ENCODE data around the gene RPGRIP1L. TPM values are rescaled to one million over a fixed set of nuclear protein-coding genes. Genes with fewer than 3 reads are reported as not detected.

RPGRIP1L gene
- total and polyA plus RNA-seq, 2 of the 8 experiments (the other 6 are each of a cell fraction or from before 2014, with no cell fraction given): 4.0 to 13.7 TPM

DNA sequence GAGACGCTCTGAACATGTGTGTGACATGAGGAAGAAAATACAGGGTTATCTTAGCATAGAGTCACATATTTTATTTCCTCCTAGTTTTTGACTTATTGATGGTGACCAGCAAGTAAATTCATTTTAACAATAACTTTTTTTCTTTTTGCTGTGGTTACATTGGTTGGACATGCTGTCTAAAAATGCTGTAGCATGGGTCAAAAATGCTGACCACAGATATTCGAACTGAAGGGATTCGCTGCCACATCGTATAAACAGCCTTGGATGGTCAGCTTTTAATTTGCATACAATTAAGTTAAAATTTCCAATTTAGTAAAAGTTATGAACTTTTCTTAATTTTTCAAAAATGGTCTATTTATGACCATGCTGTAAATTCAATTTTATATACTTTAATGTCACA is 30.5 kb downstream of the RPGRIP1L start:
- no peak for TF ChIP-seq TAF7 (optimal IDR thresholded peaks at IDR 0.05; ENCODE audit: borderline replicate concordance, low read depth, low read length)
- TF ChIP-seq POU5F1 (IDR thresholded peaks at IDR 0.05; ENCODE audit: low read depth, low read length): no peak
- no peak for TF ChIP-seq SP4 (IDR thresholded peaks at IDR 0.05; ENCODE audit: low read length)
- H3K4ac ChIP-seq (replicated peaks; ENCODE audit: insufficient read length, low read depth, low read length): no peak overlapping the region
- H3K79me2 ChIP-seq (ENCODE audit: control insufficient read depth in 1 of 2, insufficient read depth in 2 of 2, low read length in 2 of 2): no peaks in the 10 kb centered on the region
- no peak overlapping the region for H2AFZ ChIP-seq (ENCODE audit: low read length)
- no peak overlapping the region for H2BK5ac ChIP-seq (ENCODE audit: low read depth, low read length)
- H3K14ac ChIP-seq (ENCODE audit: insufficient read length): no peak overlapping the region
- no peaks in the 10 kb centered on the region for H4K20me1 ChIP-seq (replicated peaks in 1 of 2; ENCODE audit: control insufficient read depth in 1 of 2, insufficient read depth in 2 of 2, low read length in 2 of 2)
- no peaks in the 10 kb centered on the region for H3K36me3 ChIP-seq (ENCODE audit: control insufficient read depth in 2 of 4, insufficient read depth in 4 of 4, low read length in 3 of 4)
- H4K5ac ChIP-seq (ENCODE audit: insufficient read length, low read depth, low read length): no peak overlapping the region
- H3K4me3 ChIP-seq (ENCODE audit: extremely low read depth in 1 of 4, insufficient read depth in 2 of 4, low read depth in 3 of 4, low read length in 4 of 4): no peak overlapping the region
- no peak overlapping the region for H2AK5ac ChIP-seq (ENCODE audit: low read depth, low read length)
- DNase-seq (ENCODE audit: low read depth in 1 of 2, low spot score in 2 of 2) (no peak), FAIRE-seq (no peak)
- H3K27me3 ChIP-seq (replicated peaks in 1 of 4; ENCODE audit: control insufficient read depth in 3 of 4, extremely low read depth in 1 of 4, insufficient read depth in 3 of 4, low read length in 3 of 4): no peaks in the 10 kb centered on the region
- no peak overlapping the region for H3K18ac ChIP-seq (ENCODE audit: extremely low read depth, low read length)
- no peaks in the 10 kb centered on the region for H3K79me1 ChIP-seq (ENCODE audit: low read depth, low read length)
- ChIA-PET CTCF (ENCODE audit: partially characterized antibody) (interaction anchor here (0.6 to 0.7 kb wide), 2 partner anchors 114 to 775 kb away, joined by 3 read pairs; no protein-coding TSS in a partner anchor), POLR2A (ENCODE audit: partially characterized antibody) (no interaction called here)
- no peak overlapping the region for H2BK120ac ChIP-seq (replicated peaks; ENCODE audit: low read depth, low read length)
- H4K8ac ChIP-seq (ENCODE audit: extremely low read depth, insufficient read depth, low read length): no peak overlapping the region
- no peak overlapping the region for H3K9ac ChIP-seq (replicated peaks in 1 of 4; ENCODE audit: extremely low read depth in 1 of 4, low read depth in 3 of 4, low read length in 3 of 4)
- H3K23ac ChIP-seq (ENCODE audit: insufficient read length): no peak overlapping the region
- H2BK12ac ChIP-seq (ENCODE audit: low read depth, low read length): no peak overlapping the region
- H3K27ac ChIP-seq (ENCODE audit: low read depth, low read length): no peak overlapping the region
- 94% methylated on average over 4 of the region's 4 CpGs; no CpG with 5 or more reads in 1 of the 2 experiments for WGBS, 2 experiments (ENCODE audit: extremely low coverage in 1 of 2, insufficient coverage in 1 of 2, insufficient read length in 1 of 2, insufficient replicate concordance in 2 of 2, low coverage in 1 of 2, low lambda C conversion rate in 2 of 2, missing lambda C conversion rate in 1 of 2)
- H2BK20ac ChIP-seq (ENCODE audit: low read length): no peak overlapping the region
- H3K4me1 ChIP-seq (replicated peaks in 1 of 4; ENCODE audit: control insufficient read depth in 3 of 4, insufficient read depth in 4 of 4, low read length in 3 of 4): no peaks in the 10 kb centered on the region; a peak in 1 of 7 replicates
- no peak overlapping the region for H2BK15ac ChIP-seq (ENCODE audit: low read length)
- H3K23me2 ChIP-seq (ENCODE audit: low read depth, low read length): no peaks in the 10 kb centered on the region; the same call in 1 of the 2 replicates
- no peak overlapping the region for H3K4me2 ChIP-seq (ENCODE audit: insufficient read depth in 1 of 2, low read depth in 2 of 2, low read length in 2 of 2)
- no peak overlapping the region for H4K91ac ChIP-seq (replicated peaks; ENCODE audit: insufficient read length, low read length)
- H3K9me3 ChIP-seq (ENCODE audit: insufficient read depth in 2 of 2, low read depth in 1 of 2, low read length in 1 of 2): no peaks in the 10 kb centered on the region
- H3K56ac ChIP-seq (replicated peaks; ENCODE audit: insufficient read length, low read depth, low read length): no peak overlapping the region

All from H1 (cell line).